Measurements from ENCODE around the gene OSMR. TPM values are rescaled to one million over a fixed set of nuclear protein-coding genes. Genes with fewer than 3 reads are reported as not detected.

The OSMR gene
- polyA plus RNA-seq, 2 of the 4 experiments (the other 2 are of a cell fraction): 58.5 to 92.4 TPM

DNA sequence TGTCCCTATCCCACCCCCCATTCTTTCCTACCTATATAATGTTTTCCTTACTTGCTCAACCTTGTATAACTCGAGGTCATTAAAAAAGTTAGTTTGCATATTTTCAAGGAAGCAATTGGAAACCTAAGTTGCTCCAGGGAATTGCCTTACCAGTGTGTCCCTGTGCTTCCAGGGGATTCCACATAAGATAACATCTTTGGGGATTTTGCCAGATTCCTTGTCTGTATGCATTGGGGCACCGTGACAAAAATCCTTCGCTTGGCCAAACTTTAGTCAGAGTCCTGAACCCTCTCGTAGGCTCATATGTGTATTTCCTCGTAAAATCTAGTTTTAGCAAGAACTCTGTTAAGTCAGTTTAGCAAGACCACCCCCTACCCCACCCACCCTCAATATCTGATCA, 14.7 kb upstream of the OSMR start:
- no peak overlapping the region for H3K4me3 ChIP-seq
- FAIRE-seq (no peak), DNase-seq (ENCODE audit: low read depth in 1 of 2, low spot score in 1 of 2) (no peak), ATAC-seq (no peak)
- ChIA-PET CTCF (interaction anchor here (0.6 to 8.7 kb wide), 11 partner anchors 9 to 411 kb away, joined by 3 to 59 read pairs (median 6); no protein-coding TSS in a partner anchor), POLR2A (interaction anchor here (1.3 kb wide), 1 partner anchor 41 kb away, joined by 4 read pairs; no protein-coding TSS in a partner anchor)
- WGBS (ENCODE audit: missing lambda C conversion rate): 86% methylated on average over 5 of the region's 5 CpGs
- 0 out of 3 replicates have a peak overlapping the region, but pooled peaks have one; percentile 5 for H3K4me2 ChIP-seq
- H3K4me1 ChIP-seq: peaks cover 19% of the 10 kb centered on the region; the same call in 2 of the 3 replicates
- no peaks in the 10 kb centered on the region for H3K9me3 ChIP-seq
- no peak for TF ChIP-seq KDM1A (IDR thresholded peaks at IDR 0.05; ENCODE audit: low read depth)
- no peak for TF ChIP-seq RARB (CRISPR knock-in tag; IDR thresholded peaks at IDR 0.05)
- TF ChIP-seq, protein P1, sequence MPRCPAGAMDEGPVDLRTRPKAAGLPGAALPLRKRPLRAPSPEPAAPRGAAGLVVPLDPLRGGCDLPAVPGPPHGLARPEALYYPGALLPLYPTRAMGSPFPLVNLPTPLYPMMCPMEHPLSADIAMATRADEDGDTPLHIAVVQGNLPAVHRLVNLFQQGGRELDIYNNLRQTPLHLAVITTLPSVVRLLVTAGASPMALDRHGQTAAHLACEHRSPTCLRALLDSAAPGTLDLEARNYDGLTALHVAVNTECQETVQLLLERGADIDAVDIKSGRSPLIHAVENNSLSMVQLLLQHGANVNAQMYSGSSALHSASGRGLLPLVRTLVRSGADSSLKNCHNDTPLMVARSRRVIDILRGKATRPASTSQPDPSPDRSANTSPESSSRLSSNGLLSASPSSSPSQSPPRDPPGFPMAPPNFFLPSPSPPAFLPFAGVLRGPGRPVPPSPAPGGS (IDR thresholded peaks at IDR 0.05): no peak
- no peak for TF ChIP-seq HOXA7 (CRISPR knock-in tag; IDR thresholded peaks at IDR 0.05)
- no peak for TF ChIP-seq ZSCAN20 (CRISPR knock-in tag; IDR thresholded peaks at IDR 0.05)
- TF ChIP-seq EP300 (IDR thresholded peaks at IDR 0.05): no peak
- no peak for TF ChIP-seq POLR2A (IDR thresholded peaks at IDR 0.05; ENCODE audit: low read length)
- no peak for TF ChIP-seq ZFP36 (IDR thresholded peaks at IDR 0.05; ENCODE audit: borderline replicate concordance, partially characterized antibody)
- TF ChIP-seq HOXB13 (CRISPR knock-in tag; IDR thresholded peaks at IDR 0.05; ENCODE audit: low read depth): no peak
- no peak for TF ChIP-seq ESRRA (IDR thresholded peaks at IDR 0.05; ENCODE audit: borderline replicate concordance, low read length)
- no peak for TF ChIP-seq NR3C1 (IDR thresholded peaks at IDR 0.05)
- TF ChIP-seq HOXB5 (CRISPR knock-in tag; IDR thresholded peaks at IDR 0.05): no peak
- TF ChIP-seq, protein P2, sequence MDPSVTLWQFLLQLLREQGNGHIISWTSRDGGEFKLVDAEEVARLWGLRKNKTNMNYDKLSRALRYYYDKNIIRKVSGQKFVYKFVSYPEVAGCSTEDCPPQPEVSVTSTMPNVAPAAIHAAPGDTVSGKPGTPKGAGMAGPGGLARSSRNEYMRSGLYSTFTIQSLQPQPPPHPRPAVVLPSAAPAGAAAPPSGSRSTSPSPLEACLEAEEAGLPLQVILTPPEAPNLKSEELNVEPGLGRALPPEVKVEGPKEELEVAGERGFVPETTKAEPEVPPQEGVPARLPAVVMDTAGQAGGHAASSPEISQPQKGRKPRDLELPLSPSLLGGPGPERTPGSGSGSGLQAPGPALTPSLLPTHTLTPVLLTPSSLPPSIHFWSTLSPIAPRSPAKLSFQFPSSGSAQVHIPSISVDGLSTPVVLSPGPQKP (IDR thresholded peaks at IDR 0.05; ENCODE audit: low read depth, low read length): no peak
- H3K27ac ChIP-seq: no peak overlapping the region; a peak in 1 of 6 replicates

DNA sequence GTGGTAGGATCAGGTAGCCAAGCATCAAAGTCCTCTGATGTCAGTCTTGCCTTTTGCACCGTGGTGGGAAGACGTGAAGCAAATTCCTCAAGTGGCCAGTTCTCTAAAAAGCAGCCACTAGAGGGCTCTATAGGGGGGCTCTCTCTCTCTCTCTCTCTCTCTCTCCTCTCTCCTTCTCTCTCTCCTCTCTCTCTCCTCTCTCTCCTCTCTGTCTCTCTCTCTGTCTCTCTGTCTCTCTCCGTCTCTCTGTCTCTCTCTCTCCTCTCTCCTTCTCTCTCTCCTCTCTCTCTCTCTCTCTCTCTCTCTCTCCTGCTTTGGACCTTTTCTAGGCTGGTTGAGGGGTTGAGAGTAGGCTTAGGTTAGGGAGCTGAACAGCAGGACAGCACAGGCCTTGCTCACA, 13.9 kb upstream of the OSMR start:
- 61% methylated on average over 3 of the region's 3 CpGs for WGBS (ENCODE audit: missing lambda C conversion rate)
- H3K27ac ChIP-seq: 0 out of 6 replicates have a peak overlapping the region, but pooled peaks of 1 of the 2 experiments have one; percentile 11

More for the DNA sequence above, 13.9 kb upstream of the OSMR start:
- no peak for FAIRE-seq
- Histone ChIP-seq H3K4me1 (peaks cover 19% of the 10 kb centered on the region; the same call in 2 of the 3 replicates), H3K4me2 (no peak overlapping the region), H3K9me3 (no peaks in the 10 kb centered on the region), H3K4me3 (no peak overlapping the region)
- DNase-seq (ENCODE audit: low read depth in 1 of 2, low spot score in 1 of 2): peak in 1 of 2 experiments; percentile 66
- ATAC-seq: peak; percentile 52 to 78; a peak in 3 of 6 replicates
- TF ChIP-seq ZSCAN20 (CRISPR knock-in tag; IDR thresholded peaks at IDR 0.05): no peak
- TF ChIP-seq SMC3 (IDR thresholded peaks at IDR 0.05): peak; percentile 52; the same call in 2 of the 3 replicates
- TF ChIP-seq HOXB13 (CRISPR knock-in tag; IDR thresholded peaks at IDR 0.05; ENCODE audit: low read depth): no peak
- no peak for TF ChIP-seq FOSB (CRISPR knock-in tag; IDR thresholded peaks at IDR 0.05)
- TF ChIP-seq HOXA7 (CRISPR knock-in tag; IDR thresholded peaks at IDR 0.05): no peak
- TF ChIP-seq, protein P3, sequence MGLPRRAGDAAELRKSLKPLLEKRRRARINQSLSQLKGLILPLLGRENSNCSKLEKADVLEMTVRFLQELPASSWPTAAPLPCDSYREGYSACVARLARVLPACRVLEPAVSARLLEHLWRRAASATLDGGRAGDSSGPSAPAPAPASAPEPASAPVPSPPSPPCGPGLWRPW (IDR thresholded peaks at IDR 0.05): no peak
- TF ChIP-seq, protein P4, sequence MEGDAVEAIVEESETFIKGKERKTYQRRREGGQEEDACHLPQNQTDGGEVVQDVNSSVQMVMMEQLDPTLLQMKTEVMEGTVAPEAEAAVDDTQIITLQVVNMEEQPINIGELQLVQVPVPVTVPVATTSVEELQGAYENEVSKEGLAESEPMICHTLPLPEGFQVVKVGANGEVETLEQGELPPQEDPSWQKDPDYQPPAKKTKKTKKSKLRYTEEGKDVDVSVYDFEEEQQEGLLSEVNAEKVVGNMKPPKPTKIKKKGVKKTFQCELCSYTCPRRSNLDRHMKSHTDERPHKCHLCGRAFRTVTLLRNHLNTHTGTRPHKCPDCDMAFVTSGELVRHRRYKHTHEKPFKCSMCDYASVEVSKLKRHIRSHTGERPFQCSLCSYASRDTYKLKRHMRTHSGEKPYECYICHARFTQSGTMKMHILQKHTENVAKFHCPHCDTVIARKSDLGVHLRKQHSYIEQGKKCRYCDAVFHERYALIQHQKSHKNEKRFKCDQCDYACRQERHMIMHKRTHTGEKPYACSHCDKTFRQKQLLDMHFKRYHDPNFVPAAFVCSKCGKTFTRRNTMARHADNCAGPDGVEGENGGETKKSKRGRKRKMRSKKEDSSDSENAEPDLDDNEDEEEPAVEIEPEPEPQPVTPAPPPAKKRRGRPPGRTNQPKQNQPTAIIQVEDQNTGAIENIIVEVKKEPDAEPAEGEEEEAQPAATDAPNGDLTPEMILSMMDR (IDR thresholded peaks at IDR 0.05): peak; percentile 50
- TF ChIP-seq RAD21 (conservative IDR thresholded peaks at IDR 0.05 in 1 of 2, IDR thresholded peaks at IDR 0.05 in 1 of 2): peak; percentile 31 to 48; a peak in 3 of 5 replicates
- no peak for TF ChIP-seq PHF8 (IDR thresholded peaks at IDR 0.05; ENCODE audit: borderline replicate concordance, low read depth)
- TF ChIP-seq, protein P5, sequence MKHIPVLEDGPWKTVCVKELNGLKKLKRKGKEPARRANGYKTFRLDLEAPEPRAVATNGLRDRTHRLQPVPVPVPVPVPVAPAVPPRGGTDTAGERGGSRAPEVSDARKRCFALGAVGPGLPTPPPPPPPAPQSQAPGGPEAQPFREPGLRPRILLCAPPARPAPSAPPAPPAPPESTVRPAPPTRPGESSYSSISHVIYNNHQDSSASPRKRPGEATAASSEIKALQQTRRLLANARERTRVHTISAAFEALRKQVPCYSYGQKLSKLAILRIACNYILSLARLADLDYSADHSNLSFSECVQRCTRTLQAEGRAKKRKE (CRISPR knock-in tag; IDR thresholded peaks at IDR 0.05; ENCODE audit: low read depth): no peak
- TF ChIP-seq HEYL (CRISPR knock-in tag; IDR thresholded peaks at IDR 0.05): no peak
- ChIA-PET POLR2A (no interaction called here), CTCF (interaction anchor here (0.6 to 8.7 kb wide), 14 partner anchors 10 to 411 kb away, joined by 3 to 59 read pairs (median 5); no protein-coding TSS in a partner anchor)

Measured in A549 (cell line).